ENCODE measurements around the gene SERPINF2. TPM values are rescaled to one million over a fixed set of nuclear protein-coding genes. Genes with fewer than 3 reads are reported as not detected.
"Not testable (repeated sequence)": the region's sequence is repeated elsewhere in the genome, so short reads cannot be mapped to it uniquely, and the experiment has no call there.

Gene SERPINF2
- total RNA-seq, 1 donor from 2014 or later: 21.6 TPM

DNA sequence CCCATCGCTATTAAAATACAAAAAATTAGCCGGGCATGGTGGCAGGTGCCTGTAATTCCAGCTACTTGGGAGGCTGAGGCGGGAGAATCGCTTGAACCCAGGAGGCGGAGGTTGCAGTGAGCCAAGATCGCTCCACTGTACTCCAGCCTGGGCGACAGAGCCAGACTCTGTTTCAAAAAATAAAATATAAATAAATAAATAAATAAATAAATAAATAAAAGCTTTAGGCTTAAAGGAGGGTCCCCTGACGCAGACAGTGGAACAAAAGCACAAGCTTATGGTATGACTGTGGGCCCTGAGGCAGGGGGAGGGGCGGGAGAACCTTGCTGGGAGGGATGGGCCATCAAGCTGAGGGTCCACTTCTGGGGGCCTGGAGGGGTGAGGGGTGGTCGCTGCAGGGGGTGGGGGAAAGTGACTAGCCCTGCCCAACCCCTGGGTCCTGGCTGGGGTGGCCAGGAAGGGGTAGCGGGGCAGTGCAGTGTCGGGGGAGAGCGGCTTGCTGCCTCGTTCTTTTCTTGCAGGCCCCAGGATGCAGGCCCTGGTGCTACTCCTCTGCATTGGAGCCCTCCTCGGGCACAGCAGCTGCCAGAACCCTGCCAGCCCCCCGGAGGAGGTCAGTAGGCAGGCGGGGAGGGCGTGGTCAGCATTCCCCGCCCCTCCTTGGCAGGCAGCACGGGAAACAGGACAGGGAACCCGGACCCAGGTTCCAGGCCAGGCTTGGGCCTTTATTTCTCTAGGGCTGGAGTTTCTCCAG, 23.9 kb downstream of the SERPINF2 start:
- H3K9me3 ChIP-seq: no peaks in the 10 kb centered on the region
- peaks cover 31% of the 10 kb centered on the region for H3K4me1 ChIP-seq
- ATAC-seq (no peak), DNase-seq (no peak)
- no peak overlapping the region for H3K4me3 ChIP-seq
- intact Hi-C loops (cut with DNase I): no loop called here
- no peaks in the 10 kb centered on the region for H3K36me3 ChIP-seq
- H3K27me3 ChIP-seq: no peaks in the 10 kb centered on the region
- TF ChIP-seq, protein P1, sequence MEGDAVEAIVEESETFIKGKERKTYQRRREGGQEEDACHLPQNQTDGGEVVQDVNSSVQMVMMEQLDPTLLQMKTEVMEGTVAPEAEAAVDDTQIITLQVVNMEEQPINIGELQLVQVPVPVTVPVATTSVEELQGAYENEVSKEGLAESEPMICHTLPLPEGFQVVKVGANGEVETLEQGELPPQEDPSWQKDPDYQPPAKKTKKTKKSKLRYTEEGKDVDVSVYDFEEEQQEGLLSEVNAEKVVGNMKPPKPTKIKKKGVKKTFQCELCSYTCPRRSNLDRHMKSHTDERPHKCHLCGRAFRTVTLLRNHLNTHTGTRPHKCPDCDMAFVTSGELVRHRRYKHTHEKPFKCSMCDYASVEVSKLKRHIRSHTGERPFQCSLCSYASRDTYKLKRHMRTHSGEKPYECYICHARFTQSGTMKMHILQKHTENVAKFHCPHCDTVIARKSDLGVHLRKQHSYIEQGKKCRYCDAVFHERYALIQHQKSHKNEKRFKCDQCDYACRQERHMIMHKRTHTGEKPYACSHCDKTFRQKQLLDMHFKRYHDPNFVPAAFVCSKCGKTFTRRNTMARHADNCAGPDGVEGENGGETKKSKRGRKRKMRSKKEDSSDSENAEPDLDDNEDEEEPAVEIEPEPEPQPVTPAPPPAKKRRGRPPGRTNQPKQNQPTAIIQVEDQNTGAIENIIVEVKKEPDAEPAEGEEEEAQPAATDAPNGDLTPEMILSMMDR (IDR thresholded peaks at IDR 0.05): no peak
- H3K27ac ChIP-seq: no peak overlapping the region

DNA sequence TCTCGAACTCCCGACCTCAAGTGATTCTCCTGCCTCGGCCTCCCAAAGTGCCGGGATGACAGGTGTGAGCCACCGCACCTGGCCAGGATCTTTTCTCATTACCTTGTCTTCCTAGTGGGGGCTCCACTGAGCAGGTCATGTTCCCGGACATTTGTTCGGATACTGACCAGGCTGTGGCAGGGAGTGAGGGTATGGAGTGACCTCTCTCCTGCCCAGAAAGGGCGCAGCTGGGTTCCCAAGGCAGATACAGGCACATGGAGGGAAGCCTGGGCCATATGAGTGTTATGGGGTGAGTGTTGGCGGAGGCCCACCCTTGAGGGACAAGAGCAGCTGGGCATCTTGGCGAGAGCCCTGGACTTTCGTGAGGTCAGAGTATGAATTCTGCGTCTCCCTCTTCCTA, 24.7 kb downstream of the SERPINF2 start:
- Histone ChIP-seq H3K4me3 (no peak overlapping the region), H3K27ac (no peak overlapping the region), H3K27me3 (no peaks in the 10 kb centered on the region), H3K36me3 (no peaks in the 10 kb centered on the region), H3K9me3 (no peaks in the 10 kb centered on the region), H3K4me1 (peaks cover 30% of the 10 kb centered on the region)
- ATAC-seq (no peak), DNase-seq (no peak)
- intact Hi-C loops (cut with DNase I): no loop called here
- TF ChIP-seq, protein P1 (IDR thresholded peaks at IDR 0.05): no peak

DNA sequence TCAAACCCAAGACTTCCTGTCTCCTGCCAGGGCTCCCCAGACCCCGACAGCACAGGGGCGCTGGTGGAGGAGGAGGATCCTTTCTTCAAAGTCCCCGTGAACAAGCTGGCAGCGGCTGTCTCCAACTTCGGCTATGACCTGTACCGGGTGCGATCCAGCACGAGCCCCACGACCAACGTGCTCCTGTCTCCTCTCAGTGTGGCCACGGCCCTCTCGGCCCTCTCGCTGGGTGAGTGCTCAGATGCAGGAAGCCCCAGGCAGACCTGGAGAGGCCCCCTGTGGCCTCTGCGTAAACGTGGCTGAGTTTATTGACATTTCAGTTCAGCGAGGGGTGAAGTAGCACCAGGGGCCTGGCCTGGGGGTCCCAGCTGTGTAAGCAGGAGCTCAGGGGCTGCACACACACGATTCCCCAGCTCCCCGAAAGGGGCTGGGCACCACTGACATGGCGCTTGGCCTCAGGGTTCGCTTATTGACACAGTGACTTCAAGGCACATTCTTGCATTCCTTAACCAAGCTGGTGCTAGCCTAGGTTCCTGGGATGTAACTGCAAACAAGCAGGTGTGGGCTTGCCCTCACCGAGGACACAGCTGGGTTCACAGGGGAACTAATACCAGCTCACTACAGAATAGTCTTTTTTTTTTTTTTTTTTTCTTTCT, 27.3 kb downstream of the SERPINF2 start:
- Histone ChIP-seq H3K9me3 (no peaks in the 10 kb centered on the region), H3K27me3 (no peaks in the 10 kb centered on the region), H3K4me3 (no peak overlapping the region), H3K4me1 (peaks cover 19% of the 10 kb centered on the region), H3K36me3 (no peaks in the 10 kb centered on the region), H3K27ac (no peak overlapping the region)
- TF ChIP-seq, protein P1 (IDR thresholded peaks at IDR 0.05): no peak
- DNase-seq (no peak), ATAC-seq (peak; percentile 79)
- intact Hi-C loops (cut with DNase I): no loop called here

DNA sequence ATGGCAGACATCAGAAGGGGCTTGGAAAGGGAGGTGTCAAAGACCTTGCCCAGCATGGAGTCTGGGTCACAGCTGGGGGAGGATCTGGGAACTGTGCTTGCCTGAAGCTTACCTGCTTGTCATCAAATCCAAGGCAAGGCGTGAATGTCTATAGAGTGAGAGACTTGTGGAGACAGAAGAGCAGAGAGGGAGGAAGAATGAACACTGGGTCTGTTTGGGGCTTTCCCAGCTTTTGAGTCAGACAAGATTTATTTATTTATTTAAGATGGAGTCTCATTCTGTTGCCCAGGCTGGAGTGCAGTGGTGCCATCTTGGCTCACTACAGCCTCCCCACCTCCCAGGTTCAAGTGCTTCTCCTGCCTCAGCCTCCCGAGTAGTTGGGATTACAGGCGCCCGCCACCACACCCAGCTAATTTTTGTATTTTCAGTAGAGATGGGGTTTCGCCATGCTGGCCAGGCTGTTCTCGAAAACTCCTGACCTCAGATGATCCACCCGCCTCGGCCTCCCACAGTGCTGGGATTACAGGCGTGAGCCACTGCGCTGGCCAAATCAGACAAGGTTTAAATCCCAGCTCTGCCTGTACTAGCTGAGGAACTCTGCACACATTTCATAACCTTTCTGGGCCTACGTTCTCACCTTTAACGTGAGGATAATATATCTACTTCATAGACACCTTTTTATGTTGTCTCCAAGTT, 30.5 kb downstream of the SERPINF2 start:
- H3K4me3 ChIP-seq; ATAC-seq; H3K9me3 ChIP-seq; DNase-seq; H3K27me3 ChIP-seq; intact Hi-C loops (cut with DNase I): not testable (repeated sequence)
- Histone ChIP-seq H3K36me3 (peaks cover 20% of the 10 kb centered on the region), H3K4me1 (peaks cover 10% of the 10 kb centered on the region), H3K27ac (peak overlapping the region; percentile 9)

DNA sequence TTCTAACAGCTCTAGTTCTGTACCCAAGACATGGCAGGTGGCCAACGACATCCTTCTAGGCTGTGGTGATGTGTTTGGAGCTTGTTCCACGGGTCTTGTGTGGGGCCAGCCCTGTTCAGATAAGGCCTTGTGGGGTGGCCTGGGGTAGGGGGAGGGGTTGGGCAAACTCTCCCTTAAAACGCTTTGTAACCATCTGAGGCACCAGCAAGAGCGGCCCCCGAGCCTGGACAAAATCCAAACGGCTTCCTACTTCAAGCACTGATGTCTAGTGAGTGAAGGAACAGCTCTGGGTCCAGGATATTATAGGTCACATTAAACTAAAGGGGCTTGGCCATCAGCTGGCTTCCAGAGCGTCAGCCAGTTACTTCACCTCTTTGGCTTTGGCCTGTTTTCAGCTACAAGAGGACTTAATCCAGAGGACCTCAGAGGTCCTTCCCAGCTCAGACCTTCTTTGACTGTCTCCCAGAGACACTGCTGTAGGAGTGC, 31.1 kb downstream of the SERPINF2 start:
- Histone ChIP-seq H3K4me1 (peaks cover 16% of the 10 kb centered on the region), H3K9me3 (no peaks in the 10 kb centered on the region), H3K36me3 (peaks cover 25% of the 10 kb centered on the region), H3K4me3 (no peak overlapping the region), H3K27me3 (no peaks in the 10 kb centered on the region), H3K27ac (peak overlapping the region; percentile 9)
- intact Hi-C loops (cut with DNase I): no loop called here
- ATAC-seq (no peak), DNase-seq (no peak)
- TF ChIP-seq, protein P1 (IDR thresholded peaks at IDR 0.05): no peak

Measured in upper lobe of right lung (tissue), 1 donor.